Epidermal melanocyte (primary cell): ENCODE data around the gene MRGPRE.
"Not testable (repeated sequence)": the region's sequence is repeated elsewhere in the genome, so short reads cannot be mapped to it uniquely, and the experiment has no call there.

Source experiments
- DNase-seq: peaks from one replicate; pipeline ENCODE4 v3.0.0; 2011; ENCODE audit warnings: low spot score; ENCODE audit not compliant: insufficient read length

Gene MRGPRE

GRCh38 chr11:3231851-3232744 lies at the start of gene MRGPRE:
MRGPRE (minus strand) TSS chr11:3232417; CDS start chr11:3228799, 3,618 bp downstream.
- no peak for DNase-seq

- DNase-seq: not testable (repeated sequence)
These were observed 48.9 kb upstream of the MRGPRE start for GRCh38 chr11:3281146-3281545.

- DNase-seq: not testable (repeated sequence)
These were observed 48.4 kb upstream of the MRGPRE start for GRCh38 chr11:3280662-3281061.

GRCh38 chr11:3278922-3279321 lies 46.7 kb upstream of the MRGPRE start:
- not testable (repeated sequence) for DNase-seq

GRCh38 chr11:3273629-3274028 lies 41.4 kb upstream of the MRGPRE start:
- not testable (repeated sequence) for DNase-seq

GRCh38 chr11:3262548-3262947 lies 30.3 kb upstream of the MRGPRE start:
- not testable (repeated sequence) for DNase-seq

- DNase-seq: not testable (repeated sequence)
These were observed 29.6 kb upstream of the MRGPRE start for GRCh38 chr11:3261831-3262230.

- not testable (repeated sequence) for DNase-seq
These were observed 25.3 kb upstream of the MRGPRE start for GRCh38 chr11:3257509-3257908.

GRCh38 chr11:3255241-3255640 lies 23.0 kb upstream of the MRGPRE start:
- DNase-seq: not testable (repeated sequence)

- not testable (repeated sequence) for DNase-seq
These were observed 22.6 kb upstream of the MRGPRE start for GRCh38 chr11:3254773-3255172.

- no peak for DNase-seq
These were observed 12.9 kb upstream of the MRGPRE start for GRCh38 chr11:3245071-3245470.

- no peak for DNase-seq
These were observed 11.7 kb upstream of the MRGPRE start for GRCh38 chr11:3243880-3244279.

- DNase-seq: no peak
These were observed 4.9 kb upstream of the MRGPRE start for GRCh38 chr11:3237119-3237518.

GRCh38 chr11:3234846-3235245 lies 2.6 kb upstream of the MRGPRE start:
- DNase-seq: no peak

- DNase-seq: no peak
These were observed 739 bp upstream of the MRGPRE start for GRCh38 chr11:3232956-3233355.

GRCh38 chr11:3231550-3231850 lies 717 bp downstream of the MRGPRE start:
- DNase-seq: no peak

GRCh38 chr11:3230636-3231549 lies 1.3 kb downstream of the MRGPRE start:
- no peak for DNase-seq

- DNase-seq: no peak
These were observed 2.3 kb downstream of the MRGPRE start for GRCh38 chr11:3229673-3230630.

- DNase-seq: no peak
These were observed 3.8 kb downstream of the MRGPRE start for GRCh38 chr11:3228445-3228829.

- no peak for DNase-seq
These were observed 4.4 kb downstream of the MRGPRE start for GRCh38 chr11:3227568-3228444.
